ENCODE results near the gene CLDN20. TPM values are rescaled to one million over a fixed set of nuclear protein-coding genes. Genes with fewer than 3 reads are reported as not detected.
"Not testable (repeated sequence)": the region's sequence is repeated elsewhere in the genome, so short reads cannot be mapped to it uniquely, and the experiment has no call there.

The CLDN20 gene
- total RNA-seq, 1 donor, result not detected

DNA sequence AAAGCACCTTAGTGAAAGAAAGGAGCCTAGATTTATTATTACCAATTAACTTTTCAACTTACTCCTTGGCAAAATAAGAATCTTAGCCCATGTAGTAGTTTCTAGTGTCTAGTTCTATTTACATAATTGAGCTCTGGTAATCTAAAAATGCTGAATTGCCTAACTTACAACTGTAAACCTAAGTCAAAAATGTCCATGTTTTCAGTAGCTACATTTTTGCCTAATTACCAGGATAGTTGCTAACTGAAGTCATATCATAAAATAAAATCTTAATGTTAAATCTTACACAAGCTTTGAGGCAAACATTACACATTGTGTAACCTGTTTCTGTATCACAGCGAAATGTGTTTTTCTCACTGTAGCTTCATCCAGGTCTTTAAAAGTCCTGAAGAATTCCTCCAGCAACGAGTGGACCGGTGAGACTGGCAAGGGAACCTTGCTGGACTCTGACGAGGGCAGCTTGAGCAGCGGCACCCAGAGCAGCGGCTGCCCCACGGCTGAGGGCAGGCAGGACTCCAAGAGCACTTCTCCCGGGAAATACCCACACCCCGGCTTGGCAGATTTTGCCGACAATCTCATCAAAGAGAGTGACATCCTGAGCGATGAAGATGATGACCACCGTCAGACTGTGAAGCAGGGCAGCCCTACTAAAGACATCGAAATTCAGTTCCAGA lies 7.6 kb upstream of the CLDN20 start:
- H3K4me1 ChIP-seq (ENCODE audit: insufficient read depth, low read length), result no peaks in the 10 kb centered on the region
- H3K27me3 ChIP-seq (ENCODE audit: insufficient read depth, low read length), result no peaks in the 10 kb centered on the region
- no peaks in the 10 kb centered on the region for H3K9me3 ChIP-seq (ENCODE audit: low read depth, low read length)
- no peak overlapping the region for H3K4me3 ChIP-seq (ENCODE audit: low read length)

DNA sequence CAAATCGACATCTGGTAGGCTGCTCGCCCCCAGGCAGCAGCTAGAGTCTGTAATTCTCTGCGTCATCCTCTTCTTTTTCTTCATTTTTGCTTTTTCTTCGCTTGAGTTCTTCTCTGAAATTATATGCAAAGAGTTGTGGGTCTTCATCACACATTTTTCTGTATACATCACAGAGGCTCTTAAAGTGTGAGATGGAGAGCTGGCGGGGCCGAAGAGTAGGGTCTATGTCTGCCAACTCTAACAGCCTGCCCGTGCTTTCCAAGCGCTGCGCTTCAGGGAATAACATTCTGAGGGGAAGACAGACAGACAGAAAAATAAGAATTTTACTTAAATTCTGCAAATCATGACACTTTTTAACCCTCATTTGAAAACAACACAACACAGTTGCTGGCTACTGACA lies 6.0 kb upstream of the CLDN20 start:
- Histone ChIP-seq H3K9me3 (ENCODE audit: low read depth, low read length) (no peaks in the 10 kb centered on the region), H3K27me3 (ENCODE audit: insufficient read depth, low read length) (no peaks in the 10 kb centered on the region), H3K4me1 (ENCODE audit: insufficient read depth, low read length) (no peaks in the 10 kb centered on the region), H3K4me3 (ENCODE audit: low read length) (no peak overlapping the region)

DNA sequence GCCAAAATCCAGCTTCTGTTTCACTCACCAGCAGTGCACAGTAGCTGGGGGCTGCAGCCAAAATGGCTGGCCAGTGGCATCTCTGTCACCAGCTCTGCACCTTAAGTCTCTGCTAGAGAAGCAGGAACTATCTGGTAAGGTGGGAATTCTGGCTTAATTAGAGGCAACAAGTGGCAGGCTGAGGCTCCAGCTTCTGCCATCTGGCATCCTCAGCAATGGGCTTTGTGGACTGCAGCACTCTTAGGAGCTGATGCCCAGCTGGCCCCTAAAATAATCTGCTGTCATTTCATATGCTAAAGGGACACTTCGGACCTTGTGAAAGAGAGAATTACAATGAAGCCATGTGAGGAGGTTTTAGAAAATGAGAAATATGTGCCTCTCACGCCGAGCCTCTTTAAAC lies 4.6 kb upstream of the CLDN20 start:
- Histone ChIP-seq H3K4me3 (ENCODE audit: low read length) (no peak overlapping the region), H3K4me1 (ENCODE audit: insufficient read depth, low read length) (no peaks in the 10 kb centered on the region), H3K9me3 (ENCODE audit: low read depth, low read length) (no peaks in the 10 kb centered on the region), H3K27me3 (ENCODE audit: insufficient read depth, low read length) (no peaks in the 10 kb centered on the region)

DNA sequence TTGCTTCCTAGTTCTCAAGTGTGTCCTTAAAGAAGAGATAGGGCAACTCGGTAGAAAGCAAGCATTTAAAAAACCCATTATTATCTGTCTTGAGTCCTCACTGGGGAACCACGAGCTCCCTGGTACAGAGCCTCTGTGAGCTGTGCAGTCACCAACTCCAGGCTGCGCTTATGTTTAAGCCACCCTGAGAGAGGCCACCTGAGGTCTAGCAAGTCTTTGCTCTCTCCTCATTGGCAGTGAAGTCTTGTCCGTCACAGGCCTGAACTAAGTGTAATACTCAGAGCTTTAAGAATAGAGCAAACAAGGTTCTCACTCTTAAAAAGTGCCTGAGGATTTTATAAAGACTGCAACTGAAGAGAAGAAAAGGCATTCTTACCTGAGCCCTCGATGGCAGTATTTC lies 3.9 kb upstream of the CLDN20 start:
- no peaks in the 10 kb centered on the region for H3K4me1 ChIP-seq (ENCODE audit: insufficient read depth, low read length)
- no peaks in the 10 kb centered on the region for H3K27me3 ChIP-seq (ENCODE audit: insufficient read depth, low read length)
- no peak overlapping the region for H3K4me3 ChIP-seq (ENCODE audit: low read length)
- no peaks in the 10 kb centered on the region for H3K9me3 ChIP-seq (ENCODE audit: low read depth, low read length)

DNA sequence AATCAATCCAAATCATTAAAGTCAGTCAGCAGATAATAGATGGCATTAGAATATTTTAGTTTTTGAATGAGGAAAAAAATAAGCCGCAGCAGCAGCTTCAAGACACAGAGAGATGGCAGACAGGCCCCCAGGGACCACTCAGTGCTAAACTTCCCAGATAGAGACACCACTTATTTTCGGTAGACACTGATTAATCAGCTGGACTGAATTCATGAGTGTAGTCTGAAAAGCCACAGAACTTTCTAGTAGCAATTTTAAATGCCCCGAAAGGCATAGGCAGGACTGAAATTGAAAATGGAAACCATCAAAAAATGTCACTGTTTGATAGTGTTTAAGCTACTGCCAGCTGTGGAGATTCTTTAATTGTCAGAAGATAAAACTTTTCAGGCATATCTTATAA lies 3.1 kb upstream of the CLDN20 start:
- Histone ChIP-seq H3K27me3 (ENCODE audit: insufficient read depth, low read length) (no peaks in the 10 kb centered on the region), H3K9me3 (ENCODE audit: low read depth, low read length) (no peaks in the 10 kb centered on the region), H3K4me1 (ENCODE audit: insufficient read depth, low read length) (no peaks in the 10 kb centered on the region), H3K4me3 (ENCODE audit: low read length) (no peak overlapping the region)

DNA sequence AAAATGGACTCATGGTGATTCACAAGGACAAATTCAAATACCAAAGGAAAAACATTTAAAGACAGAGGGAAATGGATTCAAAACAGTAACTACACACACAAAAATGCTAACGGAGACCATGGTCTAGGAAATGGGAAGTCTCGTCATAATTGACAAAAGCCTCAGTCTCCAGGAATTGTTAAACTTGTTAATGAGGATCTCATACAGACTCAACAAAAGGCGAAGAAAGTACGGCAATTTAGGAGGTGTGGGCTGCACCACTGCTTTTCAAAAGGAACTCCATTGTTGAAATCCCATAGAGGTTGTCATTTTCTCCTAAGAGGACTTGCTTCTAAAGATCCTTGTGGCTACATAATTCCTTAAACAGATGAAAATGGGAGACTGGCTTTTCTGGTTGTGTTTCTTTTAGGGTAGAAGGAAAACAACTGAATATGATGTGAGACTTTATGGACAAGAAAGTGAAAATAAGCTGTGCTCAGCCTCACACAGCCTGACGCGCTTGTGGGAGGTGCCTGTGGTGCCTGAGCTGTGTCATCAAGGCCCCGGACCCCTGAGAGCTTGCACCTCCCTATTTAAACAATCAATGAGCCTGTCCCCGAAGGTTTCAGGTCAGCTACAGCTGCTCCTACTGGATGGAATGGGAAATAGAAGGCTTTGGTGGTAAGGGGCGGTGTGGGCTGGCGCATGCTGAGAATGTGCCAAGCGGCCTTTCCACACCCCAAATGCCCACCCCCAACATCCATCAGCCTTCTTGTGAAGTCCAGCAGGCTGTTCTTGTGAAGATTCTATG lies 2.5 kb upstream of the CLDN20 start:
- Histone ChIP-seq H3K4me1 (ENCODE audit: insufficient read depth, low read length) (no peaks in the 10 kb centered on the region), H3K4me3 (ENCODE audit: low read length) (no peak overlapping the region), H3K27me3 (ENCODE audit: insufficient read depth, low read length) (no peaks in the 10 kb centered on the region), H3K9me3 (ENCODE audit: low read depth, low read length) (no peaks in the 10 kb centered on the region)

DNA sequence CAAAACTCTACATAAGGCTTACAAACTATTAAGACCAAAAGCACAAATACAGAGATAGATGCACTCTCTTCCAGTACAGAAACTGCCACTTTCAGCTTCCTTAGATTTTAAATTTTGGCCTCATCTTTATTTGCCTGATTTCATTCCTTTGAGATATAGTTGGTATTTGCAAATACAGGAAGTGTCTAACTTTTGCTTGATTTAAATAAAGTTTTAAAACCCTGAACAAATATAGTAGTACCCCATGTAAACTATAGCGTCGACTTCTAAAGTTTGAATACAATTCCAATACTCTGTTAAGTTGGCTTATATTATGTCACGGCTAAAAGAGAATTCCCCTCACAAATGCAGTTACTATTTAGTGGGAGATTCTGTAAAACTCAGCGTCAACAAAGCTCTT lies 1.2 kb upstream of the CLDN20 start:
- no peak overlapping the region for H3K4me3 ChIP-seq (ENCODE audit: low read length)
- H3K4me1 ChIP-seq (ENCODE audit: insufficient read depth, low read length), result no peaks in the 10 kb centered on the region
- H3K27me3 ChIP-seq (ENCODE audit: insufficient read depth, low read length), result no peaks in the 10 kb centered on the region
- H3K9me3 ChIP-seq (ENCODE audit: low read depth, low read length), result no peaks in the 10 kb centered on the region

DNA sequence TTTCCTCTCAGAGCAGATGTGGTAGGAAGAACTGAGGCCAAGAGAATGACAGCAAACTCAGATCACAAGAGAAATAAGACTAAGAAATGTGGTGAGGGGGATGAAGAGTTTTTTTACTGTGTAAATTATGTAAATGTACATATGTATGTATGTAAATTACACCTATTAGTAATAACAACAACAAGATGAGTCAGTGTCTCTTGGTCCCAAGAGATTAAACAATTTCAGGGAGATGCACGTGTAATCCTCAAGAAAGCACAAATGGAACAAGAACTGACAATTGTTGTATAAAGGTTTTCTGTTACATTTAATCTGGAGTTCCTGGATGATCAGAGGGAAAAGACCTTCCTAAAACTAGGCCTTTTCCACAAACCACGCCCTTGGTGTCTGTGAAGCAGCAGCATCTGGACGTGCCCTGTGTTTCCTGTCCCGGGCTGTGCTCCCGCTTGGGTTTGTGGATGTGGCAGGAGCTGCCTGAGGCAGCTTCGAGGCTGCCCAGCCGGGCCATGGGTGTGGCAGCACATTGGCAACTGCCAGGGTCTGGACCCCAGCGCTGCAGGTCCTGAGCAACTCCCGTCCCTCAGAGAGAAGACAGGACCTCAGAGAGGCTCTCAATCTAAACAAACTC lies 994 bp downstream of the CLDN20 start:
- Histone ChIP-seq H3K27me3 (ENCODE audit: insufficient read depth, low read length) (no peaks in the 10 kb centered on the region), H3K4me3 (ENCODE audit: low read length) (no peak overlapping the region), H3K9me3 (ENCODE audit: low read depth, low read length) (no peaks in the 10 kb centered on the region), H3K4me1 (ENCODE audit: insufficient read depth, low read length) (no peaks in the 10 kb centered on the region)

DNA sequence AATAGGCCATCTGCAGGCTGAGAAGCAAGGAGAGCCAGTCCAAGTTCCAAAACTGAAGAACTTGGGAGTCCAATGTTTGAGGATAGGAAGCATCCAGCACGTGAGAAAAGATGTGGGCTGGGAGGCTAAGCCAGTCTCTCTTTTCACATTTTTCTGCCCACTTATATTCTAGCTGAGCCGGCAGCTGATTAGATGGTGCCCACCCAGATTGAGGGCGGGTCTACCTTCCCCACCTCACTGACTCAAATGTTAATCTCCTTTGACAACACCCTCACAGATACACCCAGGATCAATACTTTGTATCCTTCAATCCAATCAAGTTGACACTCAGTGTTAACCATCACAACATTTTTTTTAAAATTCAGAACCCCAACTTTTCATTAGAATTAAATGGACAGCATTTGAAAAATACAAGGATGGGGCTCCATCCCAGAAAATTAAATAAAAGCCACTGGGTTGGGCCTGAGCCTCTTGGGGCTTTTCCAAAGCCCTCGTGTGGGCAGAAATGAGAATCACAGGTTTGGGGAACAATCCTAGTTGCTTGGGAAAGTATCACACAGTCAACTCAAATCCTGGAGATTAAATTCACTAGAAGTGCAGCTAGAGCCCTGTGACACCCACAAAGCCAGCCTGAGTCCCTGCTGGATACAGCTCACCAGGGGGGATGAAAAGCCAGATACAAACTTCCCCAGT lies 2.2 kb downstream of the CLDN20 start:
- H3K27me3 ChIP-seq (ENCODE audit: insufficient read depth, low read length), result no peaks in the 10 kb centered on the region
- H3K9me3 ChIP-seq (ENCODE audit: low read depth, low read length), result no peaks in the 10 kb centered on the region
- H3K4me3 ChIP-seq (ENCODE audit: low read length), result no peak overlapping the region
- no peaks in the 10 kb centered on the region for H3K4me1 ChIP-seq (ENCODE audit: insufficient read depth, low read length)

DNA sequence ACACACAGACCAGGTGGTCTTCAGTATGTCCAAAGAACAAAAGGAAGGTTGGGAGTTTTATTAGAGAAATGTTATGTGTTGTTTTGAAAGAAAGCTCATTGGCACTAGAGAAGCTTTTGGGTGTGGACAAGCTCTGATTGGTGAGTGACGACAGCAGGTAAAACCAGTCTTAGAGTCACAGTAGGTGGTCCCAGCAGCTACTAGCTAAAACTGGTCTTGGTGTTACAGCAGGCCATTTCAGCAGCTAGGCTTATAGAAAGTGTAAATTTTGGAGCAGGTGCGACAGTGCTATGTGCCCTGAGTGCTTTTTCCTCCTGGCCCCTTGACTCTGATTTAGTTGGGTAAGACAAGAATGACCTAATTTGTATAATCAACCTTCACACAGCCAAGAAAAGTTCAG lies 3.6 kb downstream of the CLDN20 start:
- no peaks in the 10 kb centered on the region for H3K4me1 ChIP-seq (ENCODE audit: insufficient read depth, low read length)
- H3K27me3 ChIP-seq (ENCODE audit: insufficient read depth, low read length), result no peaks in the 10 kb centered on the region
- no peaks in the 10 kb centered on the region for H3K9me3 ChIP-seq (ENCODE audit: low read depth, low read length)

DNA sequence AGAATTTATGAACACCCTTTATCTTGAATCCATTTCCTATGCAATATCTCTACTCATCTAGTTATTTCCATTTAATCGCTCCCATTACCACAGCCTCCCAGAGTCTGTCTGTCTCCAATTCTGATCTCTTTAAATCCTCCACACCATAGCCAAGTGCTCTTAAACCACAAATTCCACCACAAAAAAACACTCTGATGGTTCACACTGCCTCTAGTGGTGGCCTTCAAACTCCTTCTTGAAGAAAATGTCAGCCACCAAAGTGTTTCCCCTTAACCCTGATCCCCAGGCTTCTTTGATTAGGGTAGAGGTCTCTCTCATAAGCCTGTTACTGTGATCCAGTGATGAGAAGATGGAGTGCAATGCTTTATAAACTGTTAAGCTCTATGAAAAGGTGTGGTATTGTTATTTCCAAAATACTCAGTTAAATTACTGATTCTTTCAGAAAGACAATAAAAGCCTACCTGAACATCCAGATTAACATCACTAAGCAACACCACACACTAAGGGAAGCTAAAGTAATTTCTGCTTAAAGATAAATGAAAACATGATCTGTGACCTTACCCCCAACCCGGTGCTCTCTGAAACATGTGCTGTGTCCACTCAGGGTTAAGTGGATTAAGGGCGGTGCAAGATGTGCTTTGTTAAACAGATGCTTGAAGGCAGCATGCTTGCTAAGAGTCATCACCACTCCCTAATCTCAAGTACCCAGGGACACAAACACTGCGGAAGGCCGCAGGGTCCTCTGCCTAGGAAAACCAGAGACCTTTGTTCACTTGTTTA lies 4.5 kb downstream of the CLDN20 start:
- H3K27me3 ChIP-seq (ENCODE audit: insufficient read depth, low read length); H3K9me3 ChIP-seq (ENCODE audit: low read depth, low read length); H3K4me1 ChIP-seq (ENCODE audit: insufficient read depth, low read length); H3K4me3 ChIP-seq (ENCODE audit: low read length): not testable (repeated sequence)

More for the DNA sequence above, 3.6 kb downstream of the CLDN20 start:
- H3K4me3 ChIP-seq (ENCODE audit: low read length), result no peak overlapping the region

DNA sequence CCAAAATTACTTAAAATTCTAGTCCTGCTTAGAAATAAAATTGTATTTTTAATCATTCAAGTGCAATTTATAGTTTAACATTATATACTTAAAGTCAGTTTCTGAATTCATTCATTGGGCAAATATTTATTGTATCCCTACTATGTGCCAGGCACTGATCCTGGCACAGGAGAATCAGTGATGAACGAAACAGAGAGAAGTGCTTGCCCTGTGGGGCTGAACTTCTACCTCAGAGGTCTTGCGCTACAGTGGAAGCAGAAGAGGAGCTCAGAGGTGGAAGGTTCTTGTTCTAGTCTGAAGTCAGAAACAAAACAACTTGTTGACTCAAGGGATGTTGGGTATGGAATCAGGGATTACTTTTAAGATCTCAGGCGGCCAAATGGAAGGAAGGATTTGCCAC lies 6.0 kb downstream of the CLDN20 start:
- no peak overlapping the region for H3K4me3 ChIP-seq (ENCODE audit: low read length)
- H3K27me3 ChIP-seq (ENCODE audit: insufficient read depth, low read length), result no peaks in the 10 kb centered on the region
- H3K4me1 ChIP-seq (ENCODE audit: insufficient read depth, low read length), result no peaks in the 10 kb centered on the region
- no peaks in the 10 kb centered on the region for H3K9me3 ChIP-seq (ENCODE audit: low read depth, low read length)

DNA sequence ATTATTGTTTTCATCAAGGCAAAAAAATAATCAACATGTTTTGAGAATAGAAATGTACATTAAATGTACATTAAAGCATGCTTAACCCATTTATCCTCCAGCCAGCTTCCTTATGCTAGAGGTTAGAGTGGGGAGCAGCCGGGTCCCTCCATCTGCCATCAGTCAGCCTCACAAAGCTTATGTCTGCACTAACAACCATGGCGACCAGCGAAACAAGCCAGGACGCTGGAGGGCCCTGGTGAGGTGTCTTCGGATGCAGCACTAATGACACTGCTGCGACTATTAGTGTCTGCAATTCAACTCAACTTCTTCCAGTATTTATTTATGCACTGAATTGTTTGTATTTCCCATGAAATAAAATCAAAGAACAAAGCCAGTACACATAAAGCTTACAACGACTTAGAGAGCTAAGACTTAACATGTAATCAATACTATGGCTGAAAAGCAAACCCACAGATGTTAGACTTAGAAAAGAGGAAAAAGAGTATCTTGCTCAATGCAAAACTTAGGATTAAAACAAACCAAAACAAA lies 6.8 kb downstream of the CLDN20 start:
- H3K4me3 ChIP-seq (ENCODE audit: low read length), result no peak overlapping the region
- no peaks in the 10 kb centered on the region for H3K4me1 ChIP-seq (ENCODE audit: insufficient read depth, low read length)
- no peaks in the 10 kb centered on the region for H3K9me3 ChIP-seq (ENCODE audit: low read depth, low read length)
- no peaks in the 10 kb centered on the region for H3K27me3 ChIP-seq (ENCODE audit: insufficient read depth, low read length)

DNA sequence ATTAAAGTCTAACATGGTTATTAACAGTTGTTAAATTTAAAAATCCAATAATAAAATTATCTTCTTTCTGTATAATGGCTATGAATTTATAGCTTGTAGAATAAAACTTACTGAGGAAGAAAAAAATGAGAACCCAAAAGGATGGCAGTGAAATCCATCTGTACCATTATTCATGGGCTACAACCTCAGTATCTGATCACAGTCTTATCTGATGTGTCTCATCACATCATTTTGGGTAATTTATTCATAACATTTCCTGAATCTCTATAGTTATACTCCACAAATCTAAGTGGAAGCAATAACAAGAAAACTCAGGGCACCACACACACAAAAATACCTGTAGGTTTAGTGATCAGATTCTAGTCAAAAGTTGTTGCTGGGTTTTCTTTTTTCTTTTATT lies 7.3 kb downstream of the CLDN20 start:
- H3K27me3 ChIP-seq (ENCODE audit: insufficient read depth, low read length), result no peaks in the 10 kb centered on the region
- H3K4me1 ChIP-seq (ENCODE audit: insufficient read depth, low read length), result no peaks in the 10 kb centered on the region
- no peak overlapping the region for H3K4me3 ChIP-seq (ENCODE audit: low read length)
- no peaks in the 10 kb centered on the region for H3K9me3 ChIP-seq (ENCODE audit: low read depth, low read length)

Measured in mononuclear cell (primary cell).